Mammary epithelial cell (primary cell): ENCODE results near the gene SLCO4A1.

Experiments used
- CTCF ChIP-seq, 2 donors: IDR thresholded peaks in 1 of 2; conservative IDR thresholded peaks in 1 of 2; 2 replicates each; pipeline ENCODE4 v1.5.1; 2011 to 2012; ENCODE audit warnings: inconsistent platforms in 2 of 2, low read length in 2 of 2, mild to moderate bottlenecking in 2 of 2, control low read depth in 1 of 2, low read depth in 1 of 2; ENCODE audit not compliant: insufficient read depth in 1 of 2; ENCODE audit errors: extremely low read depth in 1 of 2
- EZH2 ChIP-seq: IDR thresholded peaks from 2 replicates; pipeline ENCODE4 v1.6.1; 2012; ENCODE audit warnings: low read length, inconsistent platforms, borderline replicate concordance

- TF ChIP-seq CTCF (conservative IDR thresholded peaks at IDR 0.05 in 1 of 2, IDR thresholded peaks at IDR 0.05 in 1 of 2; ENCODE audit: extremely low read depth in 1 of 2, insufficient read depth in 1 of 2, low read depth in 1 of 2, low read length in 2 of 2) (no peak), EZH2 (no peak)
These were observed 55.2 kb downstream of the SLCO4A1 start for GRCh38 chr20:62697468-62697912.
